Inflammatory macrophage treated with lipopolysaccharide for 1 hour (primary cell): ENCODE measurements around the gene MBOAT7.
A peak's percentile ranks its signal among the peaks of the same experiment; 100 is the strongest.
"Not testable (repeated sequence)": the region's sequence is repeated elsewhere in the genome, so short reads cannot be mapped to it uniquely, and the experiment has no call there.

Source experiments
- DNase-seq, 2 donors: peaks; one replicate each; pipeline ENCODE4 v3.0.0-alpha.2; 2020 to 2022

Gene MBOAT7

GRCh38 chr19:54188215-54188871 lies 1.0 kb downstream of the MBOAT7 start:
- peak in 1 of 2 donors; percentile 26 for DNase-seq

- DNase-seq: no peak
Observed at GRCh38 chr19:54186934-54187381, 2.4 kb downstream of the MBOAT7 start.

- DNase-seq: no peak
Observed at GRCh38 chr19:54186351-54186750, 3.0 kb downstream of the MBOAT7 start.

- DNase-seq: no peak
Observed at GRCh38 chr19:54183431-54183830, 5.9 kb downstream of the MBOAT7 start.

GRCh38 chr19:54181894-54182293 lies 7.5 kb downstream of the MBOAT7 start:
- not testable (repeated sequence) for DNase-seq

GRCh38 chr19:54180691-54181091 lies 8.7 kb downstream of the MBOAT7 start:
- DNase-seq: no peak

GRCh38 chr19:54179921-54180461 lies 9.4 kb downstream of the MBOAT7 start:
- no peak for DNase-seq

- no peak for DNase-seq
Observed at GRCh38 chr19:54179262-54179852, 10.0 kb downstream of the MBOAT7 start.

GRCh38 chr19:54178581-54179261 lies 10.7 kb downstream of the MBOAT7 start:
- peak in 1 of 2 donors; percentile 18 for DNase-seq

- no peak for DNase-seq
Observed at GRCh38 chr19:54173951-54174834, 15.2 kb downstream of the MBOAT7 start.

GRCh38 chr19:54173359-54173699 lies 16.1 kb downstream of the MBOAT7 start:
- DNase-seq: no peak

- no peak for DNase-seq
Observed at GRCh38 chr19:54172471-54173358, 16.7 kb downstream of the MBOAT7 start, which contains the start of gene TMC4. TMC4 (minus strand) TSS chr19:54173160; CDS start chr19:54173117, 43 bp downstream.

- not testable (repeated sequence) for DNase-seq
Observed at GRCh38 chr19:54171736-54172431, 17.5 kb downstream of the MBOAT7 start.

GRCh38 chr19:54169149-54169740 lies 20.1 kb downstream of the MBOAT7 start:
- DNase-seq: no peak

GRCh38 chr19:54168174-54168917 lies 21.0 kb downstream of the MBOAT7 start:
- peak; percentile 77 to 98 for DNase-seq

GRCh38 chr19:54165222-54165621 lies 24.2 kb downstream of the MBOAT7 start:
- DNase-seq: no peak

GRCh38 chr19:54164369-54165068 lies 24.9 kb downstream of the MBOAT7 start:
- peak; percentile 27 to 63 for DNase-seq

- DNase-seq: no peak
Observed at GRCh38 chr19:54162884-54163283, 26.5 kb downstream of the MBOAT7 start.

- peak; percentile 85 to 91 for DNase-seq
Observed at GRCh38 chr19:54162241-54162805, 27.1 kb downstream of the MBOAT7 start.
